NCI-H2227 treated with DMSO at 0.1 percent for 48 hours (cell line): ENCODE measurements around the gene SCFD2.
"Not testable (repeated sequence)": the region's sequence is repeated elsewhere in the genome, so short reads cannot be mapped to it uniquely, and the experiment has no call there.

Experiments
- DNase-seq: peaks from one replicate; lab custom pipeline; 2025; lab: John Stamatoyannopoulos, UW

The SCFD2 gene

GRCh38 chr4:52846502-52846901, 519.4 kb downstream of the SCFD2 start:
- DNase-seq, result no peak

GRCh38 chr4:52844596-52844995, 521.3 kb downstream of the SCFD2 start:
- DNase-seq, result no peak

GRCh38 chr4:52843958-52844357, 521.9 kb downstream of the SCFD2 start:
- DNase-seq, result no peak

- DNase-seq, result no peak
Observed at GRCh38 chr4:52843351-52843750, 522.5 kb downstream of the SCFD2 start.

- DNase-seq, result no peak
Observed at GRCh38 chr4:52842792-52843191, 523.1 kb downstream of the SCFD2 start.

- DNase-seq, result no peak
Observed at GRCh38 chr4:52841682-52842456, 524.0 kb downstream of the SCFD2 start.

- no peak for DNase-seq
Observed at GRCh38 chr4:52840531-52841370, 525.1 kb downstream of the SCFD2 start.

GRCh38 chr4:52838729-52839586, 526.9 kb downstream of the SCFD2 start:
- no peak for DNase-seq

- no peak for DNase-seq
Observed at GRCh38 chr4:52837716-52838558, 527.9 kb downstream of the SCFD2 start.

GRCh38 chr4:52836678-52837077, 529.2 kb downstream of the SCFD2 start:
- no peak for DNase-seq

- no peak for DNase-seq
Observed at GRCh38 chr4:52836120-52836519, 529.7 kb downstream of the SCFD2 start.

- not testable (repeated sequence) for DNase-seq
Observed at GRCh38 chr4:52834641-52835456, 531.0 kb downstream of the SCFD2 start.

- DNase-seq, result no peak
Observed at GRCh38 chr4:52833941-52834525, 531.8 kb downstream of the SCFD2 start.

- no peak for DNase-seq
Observed at GRCh38 chr4:52825460-52826090, 540.3 kb downstream of the SCFD2 start.

- DNase-seq, result no peak
Observed at GRCh38 chr4:52824603-52825459, 541.0 kb downstream of the SCFD2 start.

GRCh38 chr4:52824270-52824602, 541.6 kb downstream of the SCFD2 start:
- DNase-seq, result no peak

- DNase-seq, result no peak
Observed at GRCh38 chr4:52823702-52824092, 542.2 kb downstream of the SCFD2 start.
